Endothelial cell (in vitro differentiated cells): Measurements from ENCODE around the gene NR5A2. TPM values are rescaled to one million over a fixed set of nuclear protein-coding genes. Genes with fewer than 3 reads are reported as not detected.

Experiments
- DNase-seq: peaks from one replicate; pipeline ENCODE4 v3.0.0; 2021; ENCODE audit warnings: low spot score
- H3K27ac Mint-ChIP-seq: one replicate; pipeline ENCODE4 v1.8.0; 2021; ENCODE audit warnings: mixed read lengths, inconsistent platforms; ENCODE audit not compliant: unreplicated experiment
- H3K27me3 Mint-ChIP-seq: one replicate; pipeline ENCODE4 v1.8.0; 2021; ENCODE audit warnings: mild to moderate bottlenecking, moderate library complexity, mixed read lengths, inconsistent platforms; ENCODE audit not compliant: unreplicated experiment
- H3K36me3 Mint-ChIP-seq: one replicate; pipeline ENCODE4 v1.8.0; 2021; ENCODE audit warnings: mild to moderate bottlenecking, low read depth, mixed read lengths, inconsistent platforms; ENCODE audit not compliant: unreplicated experiment
- H3K4me1 Mint-ChIP-seq: one replicate; pipeline ENCODE4 v1.8.0; 2021; ENCODE audit warnings: mild to moderate bottlenecking, mixed read lengths, inconsistent platforms; ENCODE audit not compliant: unreplicated experiment
- H3K4me3 Mint-ChIP-seq: one replicate; pipeline ENCODE4 v1.8.0; 2021; ENCODE audit warnings: mild to moderate bottlenecking, mixed read lengths, inconsistent platforms; ENCODE audit not compliant: unreplicated experiment
- H3K9me3 Mint-ChIP-seq: one replicate; pipeline ENCODE4 v1.8.0; 2021; ENCODE audit warnings: mixed read lengths, inconsistent platforms; ENCODE audit not compliant: unreplicated experiment
- CTCF ChIP-seq: fragments of 200-600 bp; sonication (generic); IDR thresholded peaks from one replicate; pipeline ENCODE4 v1.5.0; 2021; ENCODE audit warnings: antibody characterized with exemption; ENCODE audit not compliant: unreplicated experiment
- total RNA-seq: library from RNA; stranded (reverse); fragmentation: NEBNext Ultra II Directional; extraction: Animal tissue kit (Norgen Biotek cat#: 25700); gene quantifications from one replicate; pipeline ENCODE4 v1.2.1, GENCODE V29; 2021; ENCODE audit not compliant: unreplicated experiment

Gene NR5A2
- total RNA-seq, 1 donor from 2014 or later, result 7.0 TPM

DNA sequence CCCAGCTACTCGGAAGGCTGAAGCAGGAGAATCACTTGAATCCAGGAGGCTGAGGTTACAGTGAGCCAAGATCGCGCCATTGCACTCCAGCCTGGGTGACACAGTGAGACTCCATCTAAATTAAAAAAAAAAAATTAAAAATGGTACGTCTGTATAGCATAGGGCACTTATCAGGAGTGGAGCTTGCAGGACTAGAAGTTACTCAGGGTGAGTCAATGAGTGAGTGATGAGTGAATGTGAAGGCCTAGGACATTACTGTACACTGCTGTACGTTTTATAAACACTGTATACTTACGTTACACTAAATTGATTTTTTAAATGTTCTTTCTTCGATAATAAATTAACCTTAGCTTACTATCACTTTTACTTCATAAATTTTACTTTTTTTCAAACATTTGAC lies 183.6 kb downstream of the NR5A2 start:
- TF ChIP-seq CTCF, result no peak
- no peak for DNase-seq
- Mint-ChIP-seq H3K27ac (no peak overlapping the region), H3K9me3 (no peaks in the 10 kb centered on the region), H3K4me3 (no peak overlapping the region), H3K4me1 (no peaks in the 10 kb centered on the region), H3K36me3 (no peaks in the 10 kb centered on the region), H3K27me3 (no peaks in the 10 kb centered on the region)

DNA sequence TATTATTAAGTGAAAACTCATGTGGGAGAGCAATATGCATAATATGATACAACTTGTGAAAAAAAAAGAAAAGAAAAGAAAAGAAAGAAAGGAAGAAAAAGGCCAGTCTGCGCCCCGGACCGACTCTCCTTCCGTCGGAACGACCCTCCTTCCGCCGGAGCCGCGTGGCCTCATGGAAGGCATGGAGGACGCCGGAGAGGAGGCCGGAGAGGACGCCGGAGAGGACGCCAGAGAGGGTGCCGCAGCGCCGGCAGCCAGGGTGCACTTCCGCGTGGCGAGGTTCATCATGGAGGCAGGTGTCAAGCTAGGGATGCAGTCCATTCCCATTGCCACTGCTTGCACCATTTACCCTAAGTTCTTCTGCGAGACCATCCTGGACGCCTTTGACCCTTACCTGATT lies 185.9 kb downstream of the NR5A2 start:
- Mint-ChIP-seq H3K27me3 (no peaks in the 10 kb centered on the region), H3K36me3 (no peaks in the 10 kb centered on the region), H3K4me3 (no peak overlapping the region), H3K9me3 (no peaks in the 10 kb centered on the region), H3K4me1 (no peaks in the 10 kb centered on the region), H3K27ac (no peak overlapping the region)
- no peak for DNase-seq
- no peak for TF ChIP-seq CTCF

DNA sequence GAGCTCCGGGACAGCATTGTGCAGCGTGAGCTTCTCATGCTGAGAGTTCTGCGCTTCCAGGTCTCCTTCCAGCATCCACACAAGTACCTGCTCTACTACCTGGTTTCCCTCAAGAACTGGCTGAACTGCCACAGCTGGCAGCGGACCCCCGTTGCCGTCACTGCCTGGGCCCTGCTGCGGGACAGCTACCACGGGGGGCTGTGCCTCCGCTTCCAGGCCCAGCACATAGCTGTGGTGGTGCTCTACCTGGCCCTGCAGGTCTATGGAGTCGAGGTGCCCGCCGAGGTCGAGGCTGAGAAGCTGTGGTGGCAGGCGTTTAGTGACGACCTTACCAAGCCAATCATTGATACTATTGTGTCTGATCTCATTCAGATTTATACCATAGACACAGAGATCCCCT lies 186.4 kb downstream of the NR5A2 start:
- no peak for TF ChIP-seq CTCF
- no peaks in the 10 kb centered on the region for H3K27me3 Mint-ChIP-seq
- no peaks in the 10 kb centered on the region for H3K36me3 Mint-ChIP-seq
- H3K9me3 Mint-ChIP-seq, result no peaks in the 10 kb centered on the region
- DNase-seq, result no peak
- H3K27ac Mint-ChIP-seq, result no peak overlapping the region
- H3K4me3 Mint-ChIP-seq, result no peak overlapping the region
- H3K4me1 Mint-ChIP-seq, result no peaks in the 10 kb centered on the region

GRCh38 chr1:200215350-200215749 lies 187.8 kb downstream of the NR5A2 start:
- H3K27ac Mint-ChIP-seq, result no peak overlapping the region
- no peaks in the 10 kb centered on the region for H3K4me1 Mint-ChIP-seq
- TF ChIP-seq CTCF, result no peak

DNA sequence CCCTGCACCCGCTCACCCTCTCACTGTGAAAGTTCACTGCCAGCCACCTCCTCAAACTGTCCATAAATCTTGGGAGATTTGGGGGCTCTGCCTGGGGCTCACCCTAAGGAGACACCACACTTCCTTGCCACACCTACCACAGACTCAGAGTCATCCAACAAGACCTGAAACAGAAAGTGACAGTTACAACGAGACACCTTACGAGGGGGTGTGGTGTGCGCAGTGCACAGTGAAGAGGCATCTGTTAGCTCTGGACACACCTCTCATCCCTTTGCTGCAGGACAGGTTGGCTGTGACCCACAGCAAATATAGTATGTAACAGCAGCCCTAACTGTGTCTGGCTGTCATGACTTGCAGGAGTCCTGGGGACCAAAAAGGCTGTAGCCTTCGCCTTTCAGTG lies 190.2 kb downstream of the NR5A2 start:
- no peak for TF ChIP-seq CTCF
- no peak for DNase-seq
- Mint-ChIP-seq H3K4me3 (no peak overlapping the region), H3K27me3 (peaks cover 2% of the 10 kb centered on the region), H3K27ac (no peak overlapping the region), H3K9me3 (no peaks in the 10 kb centered on the region), H3K36me3 (no peaks in the 10 kb centered on the region), H3K4me1 (no peaks in the 10 kb centered on the region)

More at GRCh38 chr1:200215350-200215749, 187.8 kb downstream of the NR5A2 start:
- DNase-seq, result no peak
- Mint-ChIP-seq H3K9me3 (no peaks in the 10 kb centered on the region), H3K36me3 (no peaks in the 10 kb centered on the region), H3K27me3 (peaks cover 2% of the 10 kb centered on the region), H3K4me3 (no peak overlapping the region)
